ENCODE results near the gene TCAF1. TPM values are rescaled to one million over a fixed set of nuclear protein-coding genes. Genes with fewer than 3 reads are reported as not detected.
"Not testable (repeated sequence)": the region's sequence is repeated elsewhere in the genome, so short reads cannot be mapped to it uniquely, and the experiment has no call there.

The TCAF1 gene
- polyA plus RNA-seq, 1 donor (not counting 4 experiments of a cell fraction or from before 2014, with no cell fraction given) = 13.3 TPM

GRCh38 chr7:143837223-143837622, 64.8 kb downstream of the TCAF1 start:
- dilution Hi-C loops (cut with MboI; ENCODE audit: extremely low pct_ligation_motif_present, low sequenced_read_pairs); H3K4me2 ChIP-seq (ENCODE audit: control insufficient read depth, extremely low read depth, insufficient read depth, low read depth, low read length); H3K79me2 ChIP-seq (ENCODE audit: control insufficient read depth, insufficient read depth, low read length); H3K9me1 ChIP-seq (ENCODE audit: control insufficient read depth, extremely low read depth, insufficient read depth, low read length); H2AFZ ChIP-seq (ENCODE audit: control insufficient read depth, low read length); H3K27me3 ChIP-seq (ENCODE audit: control insufficient read depth, extremely low read depth, insufficient read depth, low read length); H4K20me1 ChIP-seq (ENCODE audit: control insufficient read depth, extremely low read depth, insufficient read depth, low read length); H3K4me1 ChIP-seq (ENCODE audit: control insufficient read depth, extremely low read depth, insufficient read depth, low read length); H3K9ac ChIP-seq (ENCODE audit: control insufficient read depth, extremely low read depth, insufficient read depth, low read length); H3K27ac ChIP-seq (ENCODE audit: control insufficient read depth, insufficient read depth, low read length); FAIRE-seq; H3K9me3 ChIP-seq (ENCODE audit: control insufficient read depth, low read depth, low read length); H3K36me3 ChIP-seq (ENCODE audit: control insufficient read depth in 2 of 2, extremely low read depth in 1 of 2, insufficient read depth in 2 of 2, low read length in 2 of 2); DNase-seq (ENCODE audit: low read depth, low spot score): not testable (repeated sequence)
- H3K4me3 ChIP-seq (ENCODE audit: control insufficient read depth in 2 of 3, extremely low read depth in 1 of 3, insufficient read depth in 2 of 3, low read depth in 1 of 3, low read length in 3 of 3) = peak overlapping the region in 1 of 3 experiments; percentile 16
- TF ChIP-seq CTCF (optimal IDR thresholded peaks at IDR 0.05 in 1 of 3, IDR thresholded peaks at IDR 0.05 in 1 of 3, conservative IDR thresholded peaks at IDR 0.05 in 1 of 3; ENCODE audit: extremely low read depth in 1 of 3, insufficient read depth in 2 of 3, low read length in 3 of 3) = peak in 1 of 3 experiments; percentile 41

- H4K20me1 ChIP-seq (ENCODE audit: control insufficient read depth, extremely low read depth, insufficient read depth, low read length); H3K4me1 ChIP-seq (ENCODE audit: control insufficient read depth, extremely low read depth, insufficient read depth, low read length); H3K79me2 ChIP-seq (ENCODE audit: control insufficient read depth, insufficient read depth, low read length); dilution Hi-C loops (cut with MboI; ENCODE audit: extremely low pct_ligation_motif_present, low sequenced_read_pairs); H3K36me3 ChIP-seq (ENCODE audit: control insufficient read depth in 2 of 2, extremely low read depth in 1 of 2, insufficient read depth in 2 of 2, low read length in 2 of 2); H2AFZ ChIP-seq (ENCODE audit: control insufficient read depth, low read length); H3K9me3 ChIP-seq (ENCODE audit: control insufficient read depth, low read depth, low read length); H3K9me1 ChIP-seq (ENCODE audit: control insufficient read depth, extremely low read depth, insufficient read depth, low read length); H3K27ac ChIP-seq (ENCODE audit: control insufficient read depth, insufficient read depth, low read length); H3K9ac ChIP-seq (ENCODE audit: control insufficient read depth, extremely low read depth, insufficient read depth, low read length); DNase-seq (ENCODE audit: low read depth, low spot score); H3K27me3 ChIP-seq (ENCODE audit: control insufficient read depth, extremely low read depth, insufficient read depth, low read length): not testable (repeated sequence)
- Histone ChIP-seq H3K4me3 (ENCODE audit: control insufficient read depth in 2 of 3, extremely low read depth in 1 of 3, insufficient read depth in 2 of 3, low read depth in 1 of 3, low read length in 3 of 3) (peak overlapping the region in 1 of 3 experiments; percentile 39), H3K4me2 (ENCODE audit: control insufficient read depth, extremely low read depth, insufficient read depth, low read depth, low read length) (peak overlapping the region; percentile 32)
- FAIRE-seq = peak; percentile 29
These were observed 65.4 kb downstream of the TCAF1 start for GRCh38 chr7:143836622-143837021.

- DNase-seq (ENCODE audit: low read depth, low spot score); H3K4me3 ChIP-seq (ENCODE audit: control insufficient read depth in 2 of 3, extremely low read depth in 1 of 3, insufficient read depth in 2 of 3, low read depth in 1 of 3, low read length in 3 of 3); H3K36me3 ChIP-seq (ENCODE audit: control insufficient read depth in 2 of 2, extremely low read depth in 1 of 2, insufficient read depth in 2 of 2, low read length in 2 of 2); dilution Hi-C loops (cut with MboI; ENCODE audit: extremely low pct_ligation_motif_present, low sequenced_read_pairs); H3K4me1 ChIP-seq (ENCODE audit: control insufficient read depth, extremely low read depth, insufficient read depth, low read length); H3K27ac ChIP-seq (ENCODE audit: control insufficient read depth, insufficient read depth, low read length); H3K4me2 ChIP-seq (ENCODE audit: control insufficient read depth, extremely low read depth, insufficient read depth, low read depth, low read length); H3K79me2 ChIP-seq (ENCODE audit: control insufficient read depth, insufficient read depth, low read length); H4K20me1 ChIP-seq (ENCODE audit: control insufficient read depth, extremely low read depth, insufficient read depth, low read length); H2AFZ ChIP-seq (ENCODE audit: control insufficient read depth, low read length); H3K9ac ChIP-seq (ENCODE audit: control insufficient read depth, extremely low read depth, insufficient read depth, low read length); H3K9me3 ChIP-seq (ENCODE audit: control insufficient read depth, low read depth, low read length); H3K27me3 ChIP-seq (ENCODE audit: control insufficient read depth, extremely low read depth, insufficient read depth, low read length); H3K9me1 ChIP-seq (ENCODE audit: control insufficient read depth, extremely low read depth, insufficient read depth, low read length): not testable (repeated sequence)
- peak; percentile 69 for FAIRE-seq
These were observed 65.9 kb downstream of the TCAF1 start for GRCh38 chr7:143836088-143836487.

GRCh38 chr7:143826578-143826977, 75.4 kb downstream of the TCAF1 start:
- dilution Hi-C loops (cut with MboI; ENCODE audit: extremely low pct_ligation_motif_present, low sequenced_read_pairs); H3K79me2 ChIP-seq (ENCODE audit: control insufficient read depth, insufficient read depth, low read length); FAIRE-seq; H3K9me1 ChIP-seq (ENCODE audit: control insufficient read depth, extremely low read depth, insufficient read depth, low read length); DNase-seq (ENCODE audit: low read depth, low spot score); H3K27ac ChIP-seq (ENCODE audit: control insufficient read depth, insufficient read depth, low read length); H3K4me3 ChIP-seq (ENCODE audit: control insufficient read depth in 2 of 3, extremely low read depth in 1 of 3, insufficient read depth in 2 of 3, low read depth in 1 of 3, low read length in 3 of 3); H3K4me2 ChIP-seq (ENCODE audit: control insufficient read depth, extremely low read depth, insufficient read depth, low read depth, low read length); H3K27me3 ChIP-seq (ENCODE audit: control insufficient read depth, extremely low read depth, insufficient read depth, low read length); H3K36me3 ChIP-seq (ENCODE audit: control insufficient read depth in 2 of 2, extremely low read depth in 1 of 2, insufficient read depth in 2 of 2, low read length in 2 of 2); H4K20me1 ChIP-seq (ENCODE audit: control insufficient read depth, extremely low read depth, insufficient read depth, low read length); H2AFZ ChIP-seq (ENCODE audit: control insufficient read depth, low read length); H3K4me1 ChIP-seq (ENCODE audit: control insufficient read depth, extremely low read depth, insufficient read depth, low read length); H3K9ac ChIP-seq (ENCODE audit: control insufficient read depth, extremely low read depth, insufficient read depth, low read length); H3K9me3 ChIP-seq (ENCODE audit: control insufficient read depth, low read depth, low read length): not testable (repeated sequence)

Measured in keratinocyte (primary cell).